Ovary (tissue), 3 donors: Measurements from ENCODE around the gene SLTM.

Experiments used
- EP300 ChIP-seq: sonication (generic); formaldehyde crosslinking; IDR thresholded peaks from one replicate; pipeline ENCODE4 v1.6.1; 2017; ENCODE audit warnings: antibody characterized with exemption
- POLR2A ChIP-seq: fragments of 450-650 bp; IDR thresholded peaks from one replicate; pipeline ENCODE4 v1.6.1; 2017; ENCODE audit warnings: antibody characterized with exemption, mild to moderate bottlenecking, moderate library complexity
- TF ChIP-seq, protein P1 (sequence below), 3 donors: fragments of 450-650 bp in 2 of 3; fragments of 200-600 bp in 1 of 3; IDR thresholded peaks; one replicate each; pipeline versions ENCODE4 v1.5.1 to v1.8.0; 2016 to 2022; ENCODE audit warnings: antibody characterized with exemption in 3 of 3, mild to moderate bottlenecking in 1 of 3
- donor health status: DM: no; HTN: no; CAD: no.

DNA sequence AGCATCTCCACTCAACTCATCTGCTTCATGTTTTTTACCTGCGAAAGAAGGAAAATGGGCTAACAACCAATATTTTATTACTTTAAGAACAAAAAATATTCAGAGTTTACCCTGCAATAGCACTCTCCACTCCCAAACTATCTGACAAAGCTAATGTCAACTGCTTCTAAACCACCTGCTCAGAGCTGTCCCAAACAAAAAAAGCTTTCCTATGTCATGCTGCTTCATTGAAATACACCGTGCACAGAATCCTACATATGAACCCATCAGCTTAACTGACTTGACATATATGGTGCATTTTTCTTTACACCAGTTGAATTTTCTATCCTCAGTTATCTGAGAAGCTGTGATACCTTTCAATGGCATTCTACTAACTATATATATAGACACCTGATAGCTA, 16.5 kb downstream of the SLTM start:
- TF ChIP-seq, protein P1, sequence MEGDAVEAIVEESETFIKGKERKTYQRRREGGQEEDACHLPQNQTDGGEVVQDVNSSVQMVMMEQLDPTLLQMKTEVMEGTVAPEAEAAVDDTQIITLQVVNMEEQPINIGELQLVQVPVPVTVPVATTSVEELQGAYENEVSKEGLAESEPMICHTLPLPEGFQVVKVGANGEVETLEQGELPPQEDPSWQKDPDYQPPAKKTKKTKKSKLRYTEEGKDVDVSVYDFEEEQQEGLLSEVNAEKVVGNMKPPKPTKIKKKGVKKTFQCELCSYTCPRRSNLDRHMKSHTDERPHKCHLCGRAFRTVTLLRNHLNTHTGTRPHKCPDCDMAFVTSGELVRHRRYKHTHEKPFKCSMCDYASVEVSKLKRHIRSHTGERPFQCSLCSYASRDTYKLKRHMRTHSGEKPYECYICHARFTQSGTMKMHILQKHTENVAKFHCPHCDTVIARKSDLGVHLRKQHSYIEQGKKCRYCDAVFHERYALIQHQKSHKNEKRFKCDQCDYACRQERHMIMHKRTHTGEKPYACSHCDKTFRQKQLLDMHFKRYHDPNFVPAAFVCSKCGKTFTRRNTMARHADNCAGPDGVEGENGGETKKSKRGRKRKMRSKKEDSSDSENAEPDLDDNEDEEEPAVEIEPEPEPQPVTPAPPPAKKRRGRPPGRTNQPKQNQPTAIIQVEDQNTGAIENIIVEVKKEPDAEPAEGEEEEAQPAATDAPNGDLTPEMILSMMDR (IDR thresholded peaks at IDR 0.05): no peak
- TF ChIP-seq POLR2A: no peak
- no peak for TF ChIP-seq EP300
